GM12872 (cell line): ENCODE data around the gene GALNT10.

Source experiments
- CTCF ChIP-seq: IDR thresholded peaks from 3 replicates; pipeline ENCODE4 v1.5.1; 2011; ENCODE audit warnings: low read depth, mild to moderate bottlenecking, low read length, moderate library complexity; ENCODE audit not compliant: insufficient read depth

Gene GALNT10

GRCh38 chr5:154211641-154212390 lies 21.3 kb downstream of the GALNT10 start:
- no peak for TF ChIP-seq CTCF

GRCh38 chr5:154213592-154213991 lies 23.1 kb downstream of the GALNT10 start:
- no peak for TF ChIP-seq CTCF

GRCh38 chr5:154214371-154215106 lies 24.0 kb downstream of the GALNT10 start:
- TF ChIP-seq CTCF, result no peak

- TF ChIP-seq CTCF, result no peak
Measured at GRCh38 chr5:154215571-154216325, 25.2 kb downstream of the GALNT10 start.

- TF ChIP-seq CTCF, result no peak
Measured at GRCh38 chr5:154217462-154217861, 26.9 kb downstream of the GALNT10 start.

GRCh38 chr5:154218786-154219185 lies 28.3 kb downstream of the GALNT10 start:
- no peak for TF ChIP-seq CTCF

- TF ChIP-seq CTCF, result no peak
Measured at GRCh38 chr5:154220625-154221024, 30.1 kb downstream of the GALNT10 start.
